ENCODE data around the gene PTPRN2. TPM values are rescaled to one million over a fixed set of nuclear protein-coding genes. Genes with fewer than 3 reads are reported as not detected.

PTPRN2 gene
- total RNA-seq, 2 experiments from 2014 or later, result 0.70 TPM; not detected in 1

DNA sequence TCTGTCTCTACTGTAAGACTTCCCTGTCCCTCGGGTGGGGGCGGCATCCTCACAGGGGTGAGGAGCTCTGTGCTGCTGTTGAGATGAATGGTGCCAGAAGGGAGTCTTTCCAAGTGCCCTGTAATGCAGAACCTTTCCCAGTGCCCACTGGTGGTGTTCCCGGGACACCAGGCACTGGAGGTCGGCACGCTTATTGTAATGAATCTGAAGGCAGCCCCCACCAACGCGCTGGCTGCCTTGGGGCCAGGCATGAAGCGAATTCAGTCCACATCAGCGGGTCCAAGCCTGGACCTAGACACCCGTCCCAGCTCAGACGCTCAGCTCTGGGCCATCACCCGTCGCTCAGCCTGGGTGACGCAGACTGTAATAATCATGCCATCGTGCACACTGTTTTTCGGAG lies 658.0 kb downstream of the PTPRN2 start:
- Histone ChIP-seq H3K4me3 (ENCODE audit: low read depth, low read length, poor library complexity, severe bottlenecking) (no peak overlapping the region), H3K9me2 (ENCODE audit: insufficient read depth, low read length) (no peaks in the 10 kb centered on the region), H3K4me2 (ENCODE audit: low read length) (no peak overlapping the region), H3K36me3 (ENCODE audit: insufficient read depth, low read length) (no peaks in the 10 kb centered on the region), H3K27ac (ENCODE audit: low read depth, low read length, poor library complexity, severe bottlenecking) (no peak overlapping the region), H3K79me2 (ENCODE audit: insufficient read depth, low read depth, low read length) (no peaks in the 10 kb centered on the region), H4K20me1 (ENCODE audit: insufficient read depth, low read length) (no peaks in the 10 kb centered on the region), H3K9me3 (ENCODE audit: low read length) (no peaks in the 10 kb centered on the region), H3K4me1 (ENCODE audit: insufficient read depth, low read length, poor library complexity, severe bottlenecking) (peaks cover 3% of the 10 kb centered on the region), H2AFZ (ENCODE audit: low read length) (no peak overlapping the region)
- TF ChIP-seq CTCF (conservative IDR thresholded peaks at IDR 0.05; ENCODE audit: low read length) (no peak), EZH2phosphoT487 (IDR thresholded peaks at IDR 0.05; ENCODE audit: borderline replicate concordance, low read depth, low read length) (no peak)
- intact Hi-C loops (cut with micrococcal nuclease; ENCODE audit: unreplicated experiment), result no loop called here
- no peak for DNase-seq (ENCODE audit: low spot score)
- POLR2A ChIA-PET, result no interaction called here
- CTCF ChIA-PET (ENCODE audit: unreplicated experiment), result no interaction called here
- BruUV-seq (replicated peaks), result no TSS peak

GRCh38 chr7:157928808-157929425 lies 658.7 kb downstream of the PTPRN2 start:
- H3K27ac ChIP-seq (ENCODE audit: low read depth, low read length, poor library complexity, severe bottlenecking), result no peak overlapping the region
- H2AFZ ChIP-seq (ENCODE audit: low read length), result no peak overlapping the region
- CTCF ChIA-PET (ENCODE audit: unreplicated experiment), result no interaction called here
- no TSS peak for BruUV-seq (replicated peaks)
- H3K36me3 ChIP-seq (ENCODE audit: insufficient read depth, low read length), result no peaks in the 10 kb centered on the region
- H4K20me1 ChIP-seq (ENCODE audit: insufficient read depth, low read length), result no peaks in the 10 kb centered on the region
- no peak for DNase-seq (ENCODE audit: low spot score)
- H3K9me2 ChIP-seq (ENCODE audit: insufficient read depth, low read length), result no peaks in the 10 kb centered on the region
- H3K4me3 ChIP-seq (ENCODE audit: low read depth, low read length, poor library complexity, severe bottlenecking), result no peak overlapping the region
- TF ChIP-seq CTCF (conservative IDR thresholded peaks at IDR 0.05; ENCODE audit: low read length), result no peak
- TF ChIP-seq EZH2phosphoT487 (IDR thresholded peaks at IDR 0.05; ENCODE audit: borderline replicate concordance, low read depth, low read length), result no peak
- POLR2A ChIA-PET, result no interaction called here
- no peak overlapping the region for H3K4me2 ChIP-seq (ENCODE audit: low read length)
- H3K79me2 ChIP-seq (ENCODE audit: insufficient read depth, low read depth, low read length), result no peaks in the 10 kb centered on the region
- H3K4me1 ChIP-seq (ENCODE audit: insufficient read depth, low read length, poor library complexity, severe bottlenecking), result peaks cover 6% of the 10 kb centered on the region
- intact Hi-C loops (cut with micrococcal nuclease; ENCODE audit: unreplicated experiment), result no loop called here
- no peaks in the 10 kb centered on the region for H3K9me3 ChIP-seq (ENCODE audit: low read length)

DNA sequence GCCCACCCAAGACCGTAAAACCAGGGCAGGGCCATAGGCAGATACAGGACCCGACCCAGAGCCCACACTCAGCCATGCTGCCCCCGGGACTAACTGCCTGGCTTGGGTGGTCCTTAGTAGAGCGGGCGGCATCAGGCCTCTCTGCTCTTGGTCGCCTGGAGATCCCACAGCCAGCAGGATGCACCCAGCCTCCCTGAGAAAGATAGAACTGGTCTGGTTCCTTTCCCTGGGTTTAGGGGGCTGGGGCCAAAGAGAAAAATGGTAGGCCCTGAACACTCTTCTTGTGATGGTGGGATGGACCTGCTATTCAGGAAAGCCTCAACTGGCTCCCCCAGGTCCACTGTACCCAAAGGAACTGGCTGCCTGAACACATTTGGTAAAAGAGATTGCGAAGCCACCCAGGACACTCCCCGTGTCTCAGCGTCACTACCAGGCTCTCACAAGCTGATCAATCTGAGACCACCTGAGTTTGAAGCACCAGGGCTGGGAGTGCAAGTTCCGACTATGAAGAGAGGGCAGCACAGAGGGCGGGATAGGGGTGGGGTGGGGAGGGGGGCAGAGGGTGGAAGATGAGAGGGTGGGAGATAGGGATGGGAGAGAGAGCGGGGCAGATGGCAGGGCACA lies 659.3 kb downstream of the PTPRN2 start:
- CTCF ChIA-PET (ENCODE audit: unreplicated experiment), result no interaction called here
- no TSS peak for BruUV-seq (replicated peaks)

More for the DNA sequence above, 659.3 kb downstream of the PTPRN2 start:
- POLR2A ChIA-PET, result no interaction called here
- no peak overlapping the region for H3K27ac ChIP-seq (ENCODE audit: low read depth, low read length, poor library complexity, severe bottlenecking)
- H3K4me3 ChIP-seq (ENCODE audit: low read depth, low read length, poor library complexity, severe bottlenecking), result no peak overlapping the region
- peaks cover 6% of the 10 kb centered on the region for H3K4me1 ChIP-seq (ENCODE audit: insufficient read depth, low read length, poor library complexity, severe bottlenecking)
- DNase-seq (ENCODE audit: low spot score), result no peak
- no peak overlapping the region for H2AFZ ChIP-seq (ENCODE audit: low read length)
- no peaks in the 10 kb centered on the region for H3K36me3 ChIP-seq (ENCODE audit: insufficient read depth, low read length)
- H3K9me2 ChIP-seq (ENCODE audit: insufficient read depth, low read length), result no peaks in the 10 kb centered on the region
- H3K79me2 ChIP-seq (ENCODE audit: insufficient read depth, low read depth, low read length), result no peaks in the 10 kb centered on the region
- H3K9me3 ChIP-seq (ENCODE audit: low read length), result no peaks in the 10 kb centered on the region
- H3K4me2 ChIP-seq (ENCODE audit: low read length), result no peak overlapping the region
- TF ChIP-seq CTCF (conservative IDR thresholded peaks at IDR 0.05; ENCODE audit: low read length) (no peak), EZH2phosphoT487 (IDR thresholded peaks at IDR 0.05; ENCODE audit: borderline replicate concordance, low read depth, low read length) (no peak)
- intact Hi-C loops (cut with micrococcal nuclease; ENCODE audit: unreplicated experiment), result no loop called here
- H4K20me1 ChIP-seq (ENCODE audit: insufficient read depth, low read length), result no peaks in the 10 kb centered on the region

Measured in OCI-LY7 (cell line).